Measurements from ENCODE around the gene BCKDHA. TPM values are rescaled to one million over a fixed set of nuclear protein-coding genes. Genes with fewer than 3 reads are reported as not detected.
A peak's percentile ranks its signal among the peaks of the same experiment; 100 is the strongest.

BCKDHA gene
- total RNA-seq, 1 experiment from 2014 or later: 17.7 TPM

GRCh38 chr19:41351339-41352245, 46.0 kb upstream of the BCKDHA start:
- no peak overlapping the region for H2AFZ ChIP-seq (ENCODE audit: low read depth, low read length, poor library complexity, severe bottlenecking)
- intact Hi-C loops (cut with micrococcal nuclease): loop anchor here (2.0 kb wide), 1 partner anchor 41 kb away; the partner anchor contains the start of gene CCDC97
- H3K9me3 ChIP-seq (ENCODE audit: control insufficient read depth in 1 of 2, insufficient read depth in 1 of 2, low read depth in 1 of 2, low read length in 2 of 2): no peaks in the 10 kb centered on the region
- DNase-seq (ENCODE audit: low read depth, low spot score) (no peak), ATAC-seq (peak; percentile 67)
- H3K4me2 ChIP-seq (ENCODE audit: low read length): peak overlapping the region; percentile 95
- peaks cover 0 to 6% of the 10 kb centered on the region in 2 experiments; a peak in 1 of 4 replicates for H3K36me3 ChIP-seq (ENCODE audit: control insufficient read depth in 1 of 2, insufficient read depth in 2 of 2, low read length in 2 of 2)
- TF ChIP-seq MAX (IDR thresholded peaks at IDR 0.05) (peak; percentile 50; the same call in 1 of the 2 replicates), EGR1 (IDR thresholded peaks at IDR 0.05; ENCODE audit: low read depth) (peak; percentile 69), ZFX (IDR thresholded peaks at IDR 0.05) (no peak), YY1 (IDR thresholded peaks at IDR 0.05; ENCODE audit: extremely low read depth, insufficient replicate concordance, low read depth, low read length) (no peak), FOSL1 (IDR thresholded peaks at IDR 0.05; ENCODE audit: low read depth) (no peak), CTCF (IDR thresholded peaks at IDR 0.05 in 2 of 3, conservative IDR thresholded peaks at IDR 0.05 in 1 of 3; ENCODE audit: borderline replicate concordance in 1 of 3, insufficient read depth in 1 of 3, low read depth in 2 of 3, low read length in 2 of 3) (no peak), CBX3 (IDR thresholded peaks at IDR 0.05; ENCODE audit: low read depth) (no peak), POLR2AphosphoS5 (IDR thresholded peaks at IDR 0.05; ENCODE audit: low read depth, low read length) (peak; percentile 60)
- TF ChIP-seq, protein P1, sequence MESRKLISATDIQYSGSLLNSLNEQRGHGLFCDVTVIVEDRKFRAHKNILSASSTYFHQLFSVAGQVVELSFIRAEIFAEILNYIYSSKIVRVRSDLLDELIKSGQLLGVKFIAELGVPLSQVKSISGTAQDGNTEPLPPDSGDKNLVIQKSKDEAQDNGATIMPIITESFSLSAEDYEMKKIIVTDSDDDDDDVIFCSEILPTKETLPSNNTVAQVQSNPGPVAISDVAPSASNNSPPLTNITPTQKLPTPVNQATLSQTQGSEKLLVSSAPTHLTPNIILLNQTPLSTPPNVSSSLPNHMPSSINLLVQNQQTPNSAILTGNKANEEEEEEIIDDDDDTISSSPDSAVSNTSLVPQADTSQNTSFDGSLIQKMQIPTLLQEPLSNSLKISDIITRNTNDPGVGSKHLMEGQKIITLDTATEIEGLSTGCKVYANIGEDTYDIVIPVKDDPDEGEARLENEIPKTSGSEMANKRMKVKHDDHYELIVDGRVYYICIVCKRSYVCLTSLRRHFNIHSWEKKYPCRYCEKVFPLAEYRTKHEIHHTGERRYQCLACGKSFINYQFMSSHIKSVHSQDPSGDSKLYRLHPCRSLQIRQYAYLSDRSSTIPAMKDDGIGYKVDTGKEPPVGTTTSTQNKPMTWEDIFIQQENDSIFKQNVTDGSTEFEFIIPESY (IDR thresholded peaks at IDR 0.05; ENCODE audit: extremely low read depth, insufficient replicate concordance, low read length): no peak
- BruUV-seq (replicated peaks): no TSS peak
- ChIA-PET RAD21 (ENCODE audit: low non-redundant PET in 1 of 2, low total read pairs in 2 of 2, uncharacterized antibody in 2 of 2, unreplicated experiment in 2 of 2) (interaction anchor here in 1 of 2 experiments (1.2 kb wide), 1 partner anchor 13 kb away, joined by 4 read pairs; the partner anchor contains the start of gene B9D2), POLR2A (interaction anchor here (0.9 to 2.1 kb wide), 2 partner anchors 12 to 14 kb away, joined by 4 to 13 read pairs; partner anchors contain the start of gene B9D2), CTCF (interaction anchor here (1.0 to 5.6 kb wide), 4 partner anchors 13 to 219 kb away, joined by 3 to 54 read pairs (median 4); partner anchors contain the start of genes B9D2 and HNRNPUL1)
- no peaks in the 10 kb centered on the region for H3K9me2 ChIP-seq (ENCODE audit: insufficient read depth)
- peak overlapping the region; percentile 89; the same call in 1 of the 2 replicates for H3K27ac ChIP-seq (ENCODE audit: low read depth, low read length)
- H3K4me3 ChIP-seq (replicated peaks in 1 of 2; ENCODE audit: low read depth in 1 of 2, low read length in 2 of 2): peak overlapping the region; percentile 79 to 87
- H3K27me3 ChIP-seq (ENCODE audit: insufficient read depth, low read length): no peaks in the 10 kb centered on the region
- no peaks in the 10 kb centered on the region for H4K20me1 ChIP-seq (ENCODE audit: insufficient read depth)
- peak overlapping the region; percentile 83 for H3K9ac ChIP-seq (ENCODE audit: low read length)
- H3K79me2 ChIP-seq (ENCODE audit: insufficient read depth, low read length): peaks cover 42% of the 10 kb centered on the region
- H3K4me1 ChIP-seq (ENCODE audit: control insufficient read depth in 1 of 2, insufficient read depth in 2 of 2, low read length in 2 of 2): peaks cover 11 to 29% of the 10 kb centered on the region in 2 experiments; a peak in 3 of 4 replicates

Measured in HCT116 (cell line).